HCT116 (cell line): ENCODE measurements around the gene ADAP2. TPM values are rescaled to one million over a fixed set of nuclear protein-coding genes. Genes with fewer than 3 reads are reported as not detected.
A peak's percentile ranks its signal among the peaks of the same experiment; 100 is the strongest.

Experiments used
- ATAC-seq: fragments of 200-7000 bp; cut with Tn5 transposase; 2 replicates; pipeline ENCODE4 v1.9.1; 2020; ENCODE audit warnings: mild to moderate bottlenecking, moderate library complexity
- BruUV-seq: library from RNA; stranded (reverse); fragments of 400-500 nt; replicated peaks from 2 replicates; lab custom pipeline; 2021; lab: Mats Ljungman, UMichigan
- CTCF ChIA-PET: fragments of 300-600 bp; sonication (Branson Sonifier 250); formaldehyde crosslinking; loops from one replicate; lab custom pipeline; 2021; ENCODE audit warnings: antibody characterized with exemption; lab: Charles Lee
- POLR2A ChIA-PET: fragments of 300-600, 350-600 bp; sonication (Branson Sonifier 250); formaldehyde crosslinking; loops from one replicate; lab custom pipeline; 2021; ENCODE audit warnings: antibody characterized with exemption; lab: Charles Lee
- RAD21 ChIA-PET, 2 experiments: fragments of 300-600 bp; sonication (Branson Sonifier 250); formaldehyde crosslinking; loops; one replicate each; lab custom pipeline; 2023; ENCODE audit warnings: low total read pairs in 2 of 2; ENCODE audit not compliant: uncharacterized antibody in 2 of 2, unreplicated experiment in 2 of 2, low non-redundant PET in 1 of 2; lab: Charles Lee
- DNase-seq: peaks from one replicate; pipeline ENCODE4 v3.0.0-alpha.2; 2010; ENCODE audit warnings: low read depth, low spot score
- H2AFZ ChIP-seq: fragments of 200-600 bp; shearing (Covaris generic), sonication (generic); 2 replicates; pipeline ENCODE4 v1.6.1; 2017; ENCODE audit warnings: low read depth, mixed run types, mixed read lengths, antibody characterized with exemption, low read length; ENCODE audit not compliant: poor library complexity, severe bottlenecking
- H3K27ac ChIP-seq: 2 replicates; pipeline ENCODE4 v1.5.1; 2012; ENCODE audit warnings: low read depth, low read length
- H3K27me3 ChIP-seq: fragments of 200-600 bp; sonication (generic); 2 replicates; pipeline ENCODE4 v1.6.1; 2016; ENCODE audit warnings: mixed run types, low read length, mixed read lengths; ENCODE audit not compliant: insufficient read depth
- H3K36me3 ChIP-seq, 2 experiments: fragments of 200-500 bp in 1 of 2; fragments of 200-600 bp in 1 of 2; sonication (Bioruptor generic) in 1 of 2; sonication (generic) in 1 of 2; 2 replicates each; pipeline versions ENCODE4 v1.5.1 to v1.6.1; 2014 to 2016; ENCODE audit warnings: low read length in 2 of 2, inconsistent platforms in 1 of 2, mixed read lengths in 1 of 2, mixed run types in 1 of 2; ENCODE audit not compliant: insufficient read depth in 2 of 2, control insufficient read depth in 1 of 2
- H3K4me1 ChIP-seq, 2 experiments: fragments of 200-600 bp in 1 of 2; sonication (generic) in 1 of 2; 2 replicates each; pipeline versions ENCODE4 v1.5.1 to v1.6.1; 2012 to 2017; ENCODE audit warnings: low read length in 2 of 2, inconsistent platforms in 1 of 2, mild to moderate bottlenecking in 1 of 2, mixed read lengths in 1 of 2, mixed run types in 1 of 2, moderate library complexity in 1 of 2; ENCODE audit not compliant: insufficient read depth in 2 of 2, control insufficient read depth in 1 of 2
- H3K4me2 ChIP-seq: fragments of 200-600 bp; sonication (generic); 2 replicates; pipeline ENCODE4 v1.6.1; 2017; ENCODE audit warnings: mixed run types, low read length, mixed read lengths
- H3K4me3 ChIP-seq, 2 experiments: fragments of 200-600 bp in 1 of 2; sonication (generic) in 1 of 2; replicated peaks in 1 of 2; 2 replicates each; pipeline ENCODE4 v1.5.1; 2011 to 2016; ENCODE audit warnings: low read length in 2 of 2, control low read depth in 1 of 2, low read depth in 1 of 2, mild to moderate bottlenecking in 1 of 2, mixed read lengths in 1 of 2, mixed run types in 1 of 2
- H3K79me2 ChIP-seq: fragments of 200-600 bp; sonication (generic); 2 replicates; pipeline ENCODE4 v1.6.1; 2017; ENCODE audit warnings: mild to moderate bottlenecking, mixed run types, low read length, moderate library complexity, mixed read lengths; ENCODE audit not compliant: insufficient read depth
- H3K9ac ChIP-seq: fragments of 200-600 bp; sonication (generic); 2 replicates; pipeline ENCODE4 v1.6.1; 2016; ENCODE audit warnings: low read length, mixed read lengths
- H3K9me2 ChIP-seq: fragments of 200-600 bp; sonication (generic), shearing (Covaris generic); 2 replicates; pipeline ENCODE4 v1.6.1; 2017; ENCODE audit warnings: mixed run types, mild to moderate bottlenecking, moderate library complexity; ENCODE audit not compliant: insufficient read depth
- H3K9me3 ChIP-seq, 2 experiments: fragments of 200-500 bp in 1 of 2; fragments of 200-600 bp in 1 of 2; sonication (Bioruptor generic) in 1 of 2; sonication (generic) in 1 of 2; 2 replicates each; pipeline ENCODE4 v1.6.1; 2014 to 2017; ENCODE audit warnings: low read length in 2 of 2, mixed read lengths in 2 of 2, inconsistent platforms in 1 of 2, low read depth in 1 of 2, mild to moderate bottlenecking in 1 of 2, mixed run types in 1 of 2, moderate library complexity in 1 of 2; ENCODE audit not compliant: control insufficient read depth in 1 of 2, insufficient read depth in 1 of 2
- H4K20me1 ChIP-seq: fragments of 200-600 bp; sonication (generic), shearing (Covaris generic); 2 replicates; pipeline ENCODE4 v1.6.1; 2017; ENCODE audit warnings: mixed run types, mild to moderate bottlenecking, moderate library complexity; ENCODE audit not compliant: insufficient read depth
- CEBPB ChIP-seq: IDR thresholded peaks from 2 replicates; pipeline ENCODE4 v1.6.1; 2012; ENCODE audit warnings: low read depth
- CTCF ChIP-seq, 3 experiments: fragments of 200-600 bp in 1 of 3; sonication (generic) in 1 of 3; IDR thresholded peaks in 2 of 3; conservative IDR thresholded peaks in 1 of 3; 2 replicates each; pipeline ENCODE4 v1.5.1; 2012 to 2017; ENCODE audit warnings: low read depth in 2 of 3, low read length in 2 of 3, antibody characterized with exemption in 1 of 3, borderline replicate concordance in 1 of 3, control low read depth in 1 of 3, mild to moderate bottlenecking in 1 of 3, mixed read lengths in 1 of 3, mixed run types in 1 of 3, moderate library complexity in 1 of 3; ENCODE audit not compliant: insufficient read depth in 1 of 3
- EZH2 ChIP-seq: fragments of 200-600 bp; sonication (generic); IDR thresholded peaks from 2 replicates; pipeline ENCODE4 v1.6.1; 2017; ENCODE audit warnings: antibody characterized with exemption, mixed run types
- POLR2A ChIP-seq: IDR thresholded peaks from 2 replicates; pipeline ENCODE4 v1.7.0; 2011; ENCODE audit warnings: borderline replicate concordance; ENCODE audit not compliant: insufficient read depth, insufficient read length; ENCODE audit errors: extremely low read depth
- POLR2AphosphoS5 ChIP-seq: IDR thresholded peaks from 2 replicates; pipeline ENCODE4 v1.6.1; 2011; ENCODE audit warnings: mild to moderate bottlenecking, low read depth, low read length, moderate library complexity
- SP1 ChIP-seq: IDR thresholded peaks from 2 replicates; pipeline ENCODE4 v1.6.1; 2012; ENCODE audit warnings: low read depth
- TCF7L2 ChIP-seq: IDR thresholded peaks from 2 replicates; pipeline ENCODE4 v1.7.0; 2011; ENCODE audit warnings: borderline replicate concordance, inconsistent platforms; ENCODE audit not compliant: insufficient read depth, insufficient read length; ENCODE audit errors: extremely low read depth
- YY1 ChIP-seq: IDR thresholded peaks from 2 replicates; pipeline ENCODE4 v1.6.1; 2011; ENCODE audit warnings: low read length, low read depth, moderate library complexity, mild to moderate bottlenecking; ENCODE audit not compliant: insufficient replicate concordance; ENCODE audit errors: extremely low read depth
- ZBTB33 ChIP-seq: IDR thresholded peaks from 2 replicates; pipeline ENCODE4 v1.6.1; 2011; ENCODE audit warnings: mild to moderate bottlenecking, low read length, moderate library complexity; ENCODE audit not compliant: insufficient replicate concordance; ENCODE audit errors: extremely low read depth
- ZFX ChIP-seq: fragments of 450-650 bp; IDR thresholded peaks from 2 replicates; pipeline ENCODE4 v1.6.1; 2017
- intact Hi-C: fragments of 100-400 bp; cut with micrococcal nuclease; formaldehyde crosslinking; loops from 2 replicates; pipeline ENCODE4 v1.10.0; 2022
- total RNA-seq: library from RNA; stranded (reverse); gene quantifications from one replicate; pipeline ENCODE4 v1.2.1, GENCODE V29; 2021; ENCODE audit not compliant: unreplicated experiment
- TF ChIP-seq, protein P1 (sequence below): IDR thresholded peaks from 2 replicates; pipeline ENCODE4 v1.6.1; 2012

The ADAP2 gene
- total RNA-seq, 1 experiment from 2014 or later, result 17.2 TPM

- peak overlapping the region; percentile 84 for H3K4me2 ChIP-seq
- peak overlapping the region; percentile 50 for H2AFZ ChIP-seq
- H3K27ac ChIP-seq, result peak overlapping the region; percentile 96
- DNase-seq (no peak), ATAC-seq (no peak)
- 0 out of 2 replicates have a peak, but pooled peaks have one; percentile 10 for TF ChIP-seq SP1
- TF ChIP-seq ZBTB33, result no peak
- ChIA-PET RAD21 (no interaction called here), POLR2A (interaction anchor here (0.7 kb wide), 1 partner anchor 316 kb away, joined by 3 read pairs; no protein-coding TSS in a partner anchor), CTCF (no interaction called here)
- H3K9me2 ChIP-seq, result no peaks in the 10 kb centered on the region
- intact Hi-C loops, result no loop called here
- peaks cover 17% of the 10 kb centered on the region for H3K79me2 ChIP-seq
- H3K27me3 ChIP-seq, result no peaks in the 10 kb centered on the region
- peaks cover 9 to 24% of the 10 kb centered on the region in 2 experiments; a peak in 3 of 4 replicates for H3K4me1 ChIP-seq
- peak overlapping the region; percentile 72 to 83 for H3K4me3 ChIP-seq
- H3K36me3 ChIP-seq, result no peaks in the 10 kb centered on the region
- H3K9ac ChIP-seq, result peak overlapping the region; percentile 83
- BruUV-seq, result TSS peak; percentile 96
- no peaks in the 10 kb centered on the region for H4K20me1 ChIP-seq
- H3K9me3 ChIP-seq, result no peaks in the 10 kb centered on the region
Measured at GRCh38 chr17:30969989-30970830, 48.5 kb downstream of the ADAP2 start.

GRCh38 chr17:30970831-30971567 is 49.3 kb downstream of the ADAP2 start, which contains the start of gene RNF135:
Gene RNF135, plus strand, starts transcription at chr17:30971039. Its CDS starts 35 bp downstream, at chr17:30971074.
- intact Hi-C loops, result no loop called here
- Histone ChIP-seq H3K36me3 (no peaks in the 10 kb centered on the region), H3K9ac (peak within 1 kb of the TSS; percentile 83), H3K4me3 (peak within 1 kb of the TSS; percentile 72 to 83), H4K20me1 (no peaks in the 10 kb centered on the region), H3K9me2 (no peaks in the 10 kb centered on the region), H3K27ac (peak within 1 kb of the TSS; percentile 96), H2AFZ (peak within 1 kb of the TSS; percentile 50), H3K9me3 (no peaks in the 10 kb centered on the region), H3K27me3 (no peaks in the 10 kb centered on the region), H3K4me2 (peak within 1 kb of the TSS; percentile 84), H3K4me1 (peaks cover 9 to 24% of the 10 kb centered on the region in 2 experiments; a peak in 3 of 4 replicates), H3K79me2 (peaks cover 17% of the 10 kb centered on the region)
- BruUV-seq, result no TSS peak
- TF ChIP-seq, protein P1, sequence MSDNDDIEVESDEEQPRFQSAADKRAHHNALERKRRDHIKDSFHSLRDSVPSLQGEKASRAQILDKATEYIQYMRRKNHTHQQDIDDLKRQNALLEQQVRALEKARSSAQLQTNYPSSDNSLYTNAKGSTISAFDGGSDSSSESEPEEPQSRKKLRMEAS, result peak; percentile 50
- TF ChIP-seq POLR2AphosphoS5 (peak; percentile 96), ZFX (peak; percentile 100), TCF7L2 (peak; percentile 26), CEBPB (no peak), CTCF (IDR thresholded peaks at IDR 0.05 in 2 of 3, conservative IDR thresholded peaks at IDR 0.05 in 1 of 3; ENCODE audit: borderline replicate concordance in 1 of 3, insufficient read depth in 1 of 3, low read depth in 2 of 3, low read length in 2 of 3) (peak in 1 of 3 experiments; percentile 28; a peak in 2 of 6 replicates), POLR2A (peak; percentile 95), YY1 (peak; percentile 89), EZH2 (no peak)
- ATAC-seq (peak; percentile 96), DNase-seq (peak; percentile 63)
- RAD21 ChIA-PET, result interaction anchor here in 1 of 2 experiments (0.6 kb wide), 1 partner anchor 632 kb away, joined by 3 read pairs; no protein-coding TSS in a partner anchor
- POLR2A ChIA-PET, result no interaction called here
- CTCF ChIA-PET, result no interaction called here
